GM23338 (cell line): ENCODE results near the gene ALPI. TPM values are rescaled to one million over a fixed set of nuclear protein-coding genes. Genes with fewer than 3 reads are reported as not detected.

ENCODE experiments used
- ATAC-seq: fragments of 200-7000 bp; cut with Tn5 transposase; 3 replicates; pipeline ENCODE4 v1.9.1; 2020
- DNase-seq: peaks from one replicate; pipeline ENCODE4 v3.0.0-alpha.2; 2015; ENCODE audit warnings: low spot score
- H2AFZ ChIP-seq: fragments of 200-600 bp; sonication (generic); 2 replicates; pipeline ENCODE4 v1.8.0; 2016; ENCODE audit warnings: antibody characterized with exemption, mild to moderate bottlenecking, moderate library complexity
- H3F3A ChIP-seq: fragments of 200-600 bp; sonication (generic); replicated peaks from 2 replicates; pipeline ENCODE4 v1.8.0; 2017; ENCODE audit warnings: antibody characterized with exemption, mixed run types, low read depth
- H3K27ac ChIP-seq: fragments of 200-600 bp; sonication (generic); 2 replicates; pipeline ENCODE4 v1.6.1; 2016; ENCODE audit warnings: low read depth
- H3K27me3 ChIP-seq: fragments of 200-600 bp; sonication (generic); 2 replicates; pipeline ENCODE4 v1.8.0; 2016; ENCODE audit warnings: mild to moderate bottlenecking, mixed run types, moderate library complexity; ENCODE audit not compliant: insufficient read depth
- H3K36me3 ChIP-seq: fragments of 200-600 bp; sonication (generic); 2 replicates; pipeline ENCODE4 v1.8.0; 2016; ENCODE audit warnings: mild to moderate bottlenecking; ENCODE audit not compliant: insufficient read depth
- H3K4me1 ChIP-seq: fragments of 200-600 bp; sonication (generic); 2 replicates; pipeline ENCODE4 v1.8.0; 2016; ENCODE audit warnings: mild to moderate bottlenecking, moderate library complexity; ENCODE audit not compliant: insufficient read depth
- H3K4me2 ChIP-seq: fragments of 200-600 bp; sonication (generic); 2 replicates; pipeline ENCODE4 v1.7.1; 2017; ENCODE audit warnings: mixed run types
- H3K4me3 ChIP-seq: fragments of 200-600 bp; sonication (generic); 2 replicates; pipeline ENCODE4 v1.6.1; 2016; ENCODE audit warnings: mixed run types
- H3K79me2 ChIP-seq: fragments of 200-600 bp; sonication (generic); replicated peaks from 2 replicates; pipeline ENCODE4 v1.8.0; 2017; ENCODE audit warnings: mild to moderate bottlenecking; ENCODE audit not compliant: insufficient read depth
- H3K9me2 ChIP-seq: fragments of 200-600 bp; sonication (generic); 2 replicates; pipeline ENCODE4 v1.8.0; 2017; ENCODE audit not compliant: insufficient read depth
- H4K20me1 ChIP-seq: fragments of 200-600 bp; sonication (generic); replicated peaks from 2 replicates; pipeline ENCODE4 v1.8.0; 2017; ENCODE audit warnings: mild to moderate bottlenecking; ENCODE audit not compliant: insufficient read depth
- H3K27ac Mint-ChIP-seq: 2 replicates; pipeline ENCODE4 v1.8.0; 2020; ENCODE audit warnings: inconsistent platforms, mild to moderate bottlenecking, moderate library complexity, mixed read lengths
- H3K27me3 Mint-ChIP-seq: 3 replicates; pipeline ENCODE4 v1.8.0; 2022; ENCODE audit warnings: low read depth, mild to moderate bottlenecking, moderate library complexity, mixed read lengths, inconsistent platforms; ENCODE audit not compliant: insufficient read depth, poor library complexity
- H3K36me3 Mint-ChIP-seq: 3 replicates; pipeline ENCODE4 v1.8.0; 2021; ENCODE audit warnings: low read depth, mild to moderate bottlenecking, inconsistent platforms, moderate library complexity, mixed read lengths
- H3K4me1 Mint-ChIP-seq: 3 replicates; pipeline ENCODE4 v1.8.0; 2020; ENCODE audit warnings: mild to moderate bottlenecking, inconsistent platforms, mixed read lengths
- H3K4me3 Mint-ChIP-seq: 3 replicates; pipeline ENCODE4 v1.8.0; 2021; ENCODE audit warnings: moderate library complexity, mild to moderate bottlenecking, inconsistent platforms, mixed read lengths
- H3K9me3 Mint-ChIP-seq: 3 replicates; pipeline ENCODE4 v1.8.0; 2020; ENCODE audit warnings: moderate library complexity, mild to moderate bottlenecking, inconsistent platforms, mixed read lengths
- CREB1 ChIP-seq: fragments of 250-450 bp; sonication (Bioruptor Pico); IDR thresholded peaks from 2 replicates; pipeline ENCODE4 v1.5.0; 2020; ENCODE audit warnings: low read depth, mild to moderate bottlenecking, moderate library complexity
- CTCF ChIP-seq, 2 experiments: fragments of 200-600 bp in 1 of 2; sonication (generic) in 1 of 2; conservative IDR thresholded peaks; 2 replicates each; pipeline versions ENCODE4 v1.5.1 to v1.6.1; 2016 to 2017; ENCODE audit warnings: antibody characterized with exemption in 2 of 2, low read depth in 2 of 2, mild to moderate bottlenecking in 2 of 2, moderate library complexity in 1 of 2
- ETS1 ChIP-seq: IDR thresholded peaks from 2 replicates; pipeline ENCODE4 v1.6.1; 2016; ENCODE audit warnings: antibody characterized with exemption
- EZH2 ChIP-seq: fragments of 200-600 bp; sonication (generic); IDR thresholded peaks from one replicate; pipeline ENCODE4 v1.8.0; 2017; ENCODE audit warnings: antibody characterized with exemption, mild to moderate bottlenecking, low read depth; ENCODE audit not compliant: unreplicated experiment
- EZH2phosphoT487 ChIP-seq: fragments of 200-600 bp; sonication (generic); IDR thresholded peaks from one replicate; pipeline ENCODE4 v1.8.1; 2018; ENCODE audit warnings: antibody characterized with exemption; ENCODE audit not compliant: unreplicated experiment
- JUNB ChIP-seq: IDR thresholded peaks from one replicate; pipeline ENCODE4 v1.6.1; 2016; ENCODE audit warnings: antibody characterized with exemption; ENCODE audit not compliant: unreplicated experiment
- NANOG ChIP-seq: IDR thresholded peaks from 2 replicates; pipeline ENCODE4 v1.6.1; 2016; ENCODE audit warnings: antibody characterized with exemption, borderline replicate concordance
- POLR2AphosphoS5 ChIP-seq: IDR thresholded peaks from 2 replicates; pipeline ENCODE4 v1.6.1; 2016; ENCODE audit warnings: antibody characterized with exemption, low read depth
- REST ChIP-seq: IDR thresholded peaks from one replicate; pipeline ENCODE4 v1.6.1; 2018; ENCODE audit warnings: antibody characterized with exemption; ENCODE audit not compliant: unreplicated experiment
- STAT1 ChIP-seq: IDR thresholded peaks from one replicate; pipeline ENCODE4 v1.6.1; 2016; ENCODE audit warnings: antibody characterized with exemption; ENCODE audit not compliant: unreplicated experiment
- ZNF114 ChIP-seq: fragments of 250-450 bp; sonication (Bioruptor Pico); IDR thresholded peaks from 2 replicates; pipeline ENCODE4 v1.5.0; 2020; ENCODE audit warnings: mild to moderate bottlenecking, moderate library complexity
- ZNF331 ChIP-seq: fragments of 250-450 bp; sonication (Bioruptor Pico); IDR thresholded peaks from 2 replicates; pipeline ENCODE4 v1.5.0; 2020; ENCODE audit warnings: low read depth, mild to moderate bottlenecking, moderate library complexity
- ZNF462 ChIP-seq: fragments of 250-450 bp; sonication (Bioruptor Pico); IDR thresholded peaks from 2 replicates; pipeline ENCODE4 v1.5.0; 2020; ENCODE audit warnings: mild to moderate bottlenecking, moderate library complexity
- polyA plus RNA-seq: library from polyadenylated mRNA; unstranded; fragments of >200 nt; fragmentation: Nextera tagmentation; extraction: Ambion mirVana; gene quantifications from 2 replicates; pipeline ENCODE4 v1.2.1, GENCODE V29; 2016
- total RNA-seq: library from RNA; depleted of rRNA; stranded (reverse); fragments of >200 nt; shearing (Covaris generic); gene quantifications from 2 replicates; pipeline ENCODE4 v1.2.3, GENCODE V29; 2014

ALPI gene
- total and polyA plus RNA-seq, 2 experiments from 2014 or later, result not detected

- Histone ChIP-seq H3K4me3 (no peak overlapping the region), H3F3A (peaks cover 9% of the 10 kb centered on the region), H3K4me2 (no peak overlapping the region), H3K36me3 (no peaks in the 10 kb centered on the region), H4K20me1 (0 out of 2 replicates have a peak, but pooled peaks cover 4% of the 10 kb centered on the region), H3K27ac (no peak overlapping the region), H3K27me3 (peaks cover 44% of the 10 kb centered on the region), H3K9me2 (0 out of 2 replicates have a peak, but pooled peaks cover 3% of the 10 kb centered on the region), H3K4me1 (peaks cover 13% of the 10 kb centered on the region), H3K79me2 (peaks cover 19% of the 10 kb centered on the region; the same call in 1 of the 2 replicates), H2AFZ (no peak overlapping the region)
- H3K36me3 Mint-ChIP-seq, result peaks cover 21% of the 10 kb centered on the region
- no peak overlapping the region for H3K27ac Mint-ChIP-seq
- ATAC-seq (no peak), DNase-seq (no peak)
- no peak for TF ChIP-seq EZH2
- no peak for TF ChIP-seq ZNF114 (CRISPR knock-in tag)
- no peak for TF ChIP-seq REST
- no peak for TF ChIP-seq POLR2AphosphoS5
- no peak for TF ChIP-seq CTCF (conservative IDR thresholded peaks at IDR 0.05; ENCODE audit: low read depth in 2 of 2)
- no peak for TF ChIP-seq ETS1
- no peak for TF ChIP-seq ZNF331 (CRISPR knock-in tag)
- no peak for TF ChIP-seq CREB1 (CRISPR knock-in tag)
- no peak for TF ChIP-seq ZNF462 (CRISPR knock-in tag)
- no peak for TF ChIP-seq JUNB
- no peak for TF ChIP-seq EZH2phosphoT487
- TF ChIP-seq NANOG, result no peak
- TF ChIP-seq STAT1, result no peak
- peaks cover 55% of the 10 kb centered on the region for H3K27me3 Mint-ChIP-seq
- H3K4me3 Mint-ChIP-seq, result no peak overlapping the region
- peaks cover 13% of the 10 kb centered on the region for H3K4me1 Mint-ChIP-seq
- H3K9me3 Mint-ChIP-seq, result peaks cover 10% of the 10 kb centered on the region
Observed at GRCh38 chr2:232417489-232417888, 38.5 kb upstream of the ALPI start.
